Left kidney (tissue), 2 donors: Measurements from ENCODE around the gene HSD17B2. TPM values are rescaled to one million over a fixed set of nuclear protein-coding genes. Genes with fewer than 3 reads are reported as not detected.
A peak's percentile ranks its signal among the peaks of the same experiment; 100 is the strongest.
"Not testable (repeated sequence)": the region's sequence is repeated elsewhere in the genome, so short reads cannot be mapped to it uniquely, and the experiment has no call there.

Experiments
- DNase-seq: peaks from one replicate; pipeline ENCODE4 v3.0.0-alpha.2; 2013
- polyA plus RNA-seq: library from polyadenylated mRNA; unstranded; fragments of 120-200 nt; gene quantifications from one replicate; pipeline ENCODE4 v1.2.1, GENCODE V29; 2013; ENCODE audit not compliant: insufficient read length

The HSD17B2 gene
- polyA plus RNA-seq, 1 donor = 11.2 TPM

- DNase-seq = no peak
These were observed 98.7 kb downstream of the HSD17B2 start for GRCh38 chr16:82133798-82134197.

DNA sequence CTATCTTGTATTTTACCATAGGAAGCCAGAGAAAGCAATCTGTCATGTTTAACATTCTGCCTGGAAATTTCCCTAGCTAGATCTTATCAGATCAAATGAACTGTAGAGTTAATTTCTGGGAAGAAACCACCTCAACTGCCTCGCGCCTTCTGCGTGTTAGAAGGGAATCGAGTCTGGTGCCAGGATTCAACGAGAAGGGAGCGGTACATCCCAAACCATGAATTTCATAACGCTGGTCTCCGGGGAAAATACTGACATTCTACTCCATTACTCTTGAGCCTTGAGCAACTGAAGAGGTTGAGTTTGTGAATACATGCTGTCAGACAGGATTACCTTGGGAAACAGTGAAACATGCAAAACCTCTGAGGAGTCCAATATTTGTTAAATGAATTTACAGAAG lies 99.8 kb downstream of the HSD17B2 start:
- DNase-seq = no peak

DNA sequence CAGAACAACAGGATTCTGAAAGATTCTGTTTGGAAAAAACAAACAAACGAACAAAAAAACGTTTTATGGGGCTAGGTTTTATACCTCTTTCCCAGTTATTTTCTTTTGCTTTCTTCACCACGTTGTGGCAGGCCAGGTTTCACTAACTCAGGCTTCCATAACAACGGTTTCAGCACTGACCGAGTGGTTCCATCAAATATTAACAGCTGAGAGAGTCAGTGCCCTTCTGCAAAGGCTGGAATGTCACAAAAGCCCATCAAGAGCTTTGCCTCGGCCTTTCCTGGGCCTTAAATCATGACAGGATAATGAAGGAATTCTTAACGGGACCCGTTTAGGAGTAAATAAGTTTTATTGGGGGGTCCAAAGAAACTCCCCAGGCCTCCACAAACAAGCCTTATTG lies 100.8 kb downstream of the HSD17B2 start:
- DNase-seq = peak; percentile 44

DNA sequence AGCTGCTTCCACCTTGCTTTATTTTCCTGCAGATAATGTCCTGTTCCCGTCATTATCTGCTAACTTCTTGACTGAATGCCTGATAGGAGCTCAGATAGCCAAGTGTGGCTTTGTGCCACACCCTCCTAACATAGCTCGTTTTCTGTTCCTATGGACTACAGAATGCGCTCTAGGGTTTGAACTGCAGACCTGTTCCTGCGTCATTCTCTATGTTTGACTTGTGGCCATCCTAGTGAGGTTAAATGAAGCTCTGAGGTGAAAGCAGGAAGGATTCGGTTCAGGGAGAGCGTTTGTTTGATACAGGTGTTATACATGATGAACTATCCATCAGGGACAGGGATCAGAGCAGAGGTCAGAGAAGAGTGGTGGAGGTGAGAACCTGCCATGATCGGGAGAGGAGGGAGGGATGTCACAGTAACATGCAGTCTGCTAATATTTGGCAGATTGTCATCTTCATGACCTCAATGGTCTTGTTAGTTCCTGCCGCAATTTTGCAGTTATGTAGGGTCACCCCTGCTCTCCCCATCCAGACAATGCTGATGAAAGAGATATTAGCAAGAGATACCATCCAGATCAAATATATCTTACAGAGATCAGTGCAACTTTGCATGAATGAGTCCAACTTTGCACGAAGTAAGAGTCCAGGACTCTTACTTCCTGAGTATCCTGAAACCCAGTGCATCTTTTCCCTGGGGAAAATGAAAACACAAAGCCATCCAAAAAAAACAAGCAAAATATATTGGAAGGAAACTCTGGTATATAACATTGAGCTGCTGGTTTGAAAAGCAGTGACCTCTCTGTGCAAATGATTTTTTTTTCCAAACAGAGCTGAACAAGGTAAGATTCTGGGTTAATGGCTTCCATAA lies 102.1 kb downstream of the HSD17B2 start:
- DNase-seq = no peak

DNA sequence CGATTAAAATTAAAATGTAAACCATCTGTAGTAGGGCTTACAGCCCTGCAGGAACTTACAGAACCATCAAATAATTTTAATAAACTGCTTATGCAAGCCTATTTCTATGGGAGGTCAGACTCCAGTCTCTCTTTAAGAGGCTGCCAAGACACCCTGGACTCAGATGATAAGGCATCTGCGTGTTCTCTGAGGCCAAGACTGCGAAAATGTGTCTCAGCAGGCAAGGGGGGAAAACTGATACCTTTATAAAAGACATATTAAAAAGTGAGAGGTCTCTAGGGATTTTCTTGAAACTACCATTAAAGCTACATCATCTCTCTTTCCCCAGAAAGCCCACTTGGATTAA lies 102.7 kb downstream of the HSD17B2 start:
- DNase-seq = no peak

- DNase-seq = no peak
These were observed 103.6 kb downstream of the HSD17B2 start for GRCh38 chr16:82138478-82139285.

DNA sequence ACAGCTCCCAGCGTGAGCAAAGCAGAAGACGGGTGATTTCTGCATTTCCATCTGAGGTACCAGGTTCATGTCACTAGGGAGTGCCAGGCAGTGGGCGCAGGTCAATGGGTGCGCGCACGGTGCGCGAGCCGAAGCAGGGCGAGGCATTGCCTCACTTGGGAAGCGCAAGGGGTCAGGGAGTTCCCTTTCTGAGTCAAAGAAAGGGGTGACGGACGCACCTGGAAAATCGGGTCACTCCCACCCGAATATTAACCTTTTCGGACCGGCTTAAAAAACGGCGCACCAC lies 104.2 kb downstream of the HSD17B2 start:
- DNase-seq = not testable (repeated sequence)

DNA sequence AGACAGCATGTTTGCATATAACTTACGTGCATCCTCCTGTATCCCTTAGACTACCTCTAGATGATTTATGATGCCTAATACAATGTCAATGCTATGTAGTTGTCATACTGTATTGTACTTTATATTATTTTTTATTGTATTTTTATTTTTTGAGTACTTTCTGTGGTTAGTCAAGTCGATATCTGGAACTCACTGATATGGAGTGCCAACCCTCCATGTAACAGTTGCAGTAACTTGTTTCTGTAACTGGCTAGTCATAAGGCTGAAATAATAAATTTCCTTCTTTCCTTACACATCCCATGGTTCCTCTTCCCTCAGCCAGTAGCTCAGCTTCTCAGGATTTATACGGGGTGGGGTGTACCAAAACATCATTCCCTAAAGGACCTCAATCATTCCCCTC lies 111.5 kb downstream of the HSD17B2 start:
- no peak for DNase-seq

DNA sequence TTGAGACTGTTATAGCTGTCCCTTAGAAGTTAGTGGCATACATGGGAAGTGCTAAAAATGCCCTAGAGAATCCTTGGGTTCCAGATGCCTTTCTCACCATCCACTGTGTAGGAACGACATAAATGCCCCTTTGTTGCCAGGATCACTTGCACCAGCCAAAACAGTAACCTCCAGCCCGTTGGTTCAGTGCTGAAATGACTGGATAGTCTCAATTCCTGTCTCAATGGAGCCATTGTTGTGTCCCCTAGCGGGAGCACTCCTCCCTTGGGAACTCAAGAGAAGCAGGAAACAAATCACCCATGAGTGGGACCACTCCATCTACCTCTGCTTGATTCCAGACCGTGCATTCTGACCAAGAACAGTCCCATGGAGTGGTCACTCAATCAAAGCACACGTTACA lies 111.9 kb downstream of the HSD17B2 start:
- no peak for DNase-seq

- no peak for DNase-seq
These were observed 112.5 kb downstream of the HSD17B2 start for GRCh38 chr16:82147546-82147945.

Other genes with a start within 250 kb of the HSD17B2 start
- 19.6 TPM for gene SDR42E1, start 23.8 kb upstream of the HSD17B2 start, polyA plus RNA-seq
- gene MPHOSPH6, start 135.0 kb downstream of the HSD17B2 start, polyA plus RNA-seq = 56.6 TPM